Posterior vena cava (tissue), 2 donors: ENCODE data around the gene ASPA. TPM values are rescaled to one million over a fixed set of nuclear protein-coding genes. Genes with fewer than 3 reads are reported as not detected.
"Not testable (repeated sequence)": the region's sequence is repeated elsewhere in the genome, so short reads cannot be mapped to it uniquely, and the experiment has no call there.

Source experiments
- DNase-seq: peaks from one replicate; pipeline ENCODE4 v3.0.0-alpha.2; 2020; ENCODE audit warnings: low spot score
- intact Hi-C, 2 donors: fragments of 100-400 bp; cut with DNase I; formaldehyde crosslinking; loops; one replicate each; pipeline versions ENCODE4 v1.14.1 to v1.14.2; 2022 to 2023
- long read RNA-seq, 2 donors: library from polyadenylated mRNA; unstranded; transcript quantifications; one replicate each; pipeline ENCODE4 v2.0.0, GENCODE V29; 2020 to 2021
- total RNA-seq, 2 donors: library from RNA; stranded (reverse); fragmentation: NEBNext Ultra II Directional; extraction: Animal tissue kit (Norgen Biotek cat#: 25700); gene quantifications; one replicate each; pipeline ENCODE4 v1.2.1, GENCODE V29; 2021
- donor health status: DM: yes; HTN: yes; CAD: no.
- donor health status: DM: yes; HTN: yes; CAD: no.

Gene ASPA
- total RNA-seq: 1 to 10 TPM; 7.8 to 9.7 TPM
- long read RNA-seq, donor 1, partial matches to known transcripts: 0 of 2 reads
- long read RNA-seq, donor 1, other reads (novel, unspliced or antisense): 2 of 2 reads
- long read RNA-seq, donor 2, full-length matches to known transcripts: 1 of 1 reads
- long read RNA-seq, donor 2, partial matches to known transcripts: 0 of 1 reads
- long read RNA-seq, donor 2, other reads (novel, unspliced or antisense): 0 of 1 reads

DNA sequence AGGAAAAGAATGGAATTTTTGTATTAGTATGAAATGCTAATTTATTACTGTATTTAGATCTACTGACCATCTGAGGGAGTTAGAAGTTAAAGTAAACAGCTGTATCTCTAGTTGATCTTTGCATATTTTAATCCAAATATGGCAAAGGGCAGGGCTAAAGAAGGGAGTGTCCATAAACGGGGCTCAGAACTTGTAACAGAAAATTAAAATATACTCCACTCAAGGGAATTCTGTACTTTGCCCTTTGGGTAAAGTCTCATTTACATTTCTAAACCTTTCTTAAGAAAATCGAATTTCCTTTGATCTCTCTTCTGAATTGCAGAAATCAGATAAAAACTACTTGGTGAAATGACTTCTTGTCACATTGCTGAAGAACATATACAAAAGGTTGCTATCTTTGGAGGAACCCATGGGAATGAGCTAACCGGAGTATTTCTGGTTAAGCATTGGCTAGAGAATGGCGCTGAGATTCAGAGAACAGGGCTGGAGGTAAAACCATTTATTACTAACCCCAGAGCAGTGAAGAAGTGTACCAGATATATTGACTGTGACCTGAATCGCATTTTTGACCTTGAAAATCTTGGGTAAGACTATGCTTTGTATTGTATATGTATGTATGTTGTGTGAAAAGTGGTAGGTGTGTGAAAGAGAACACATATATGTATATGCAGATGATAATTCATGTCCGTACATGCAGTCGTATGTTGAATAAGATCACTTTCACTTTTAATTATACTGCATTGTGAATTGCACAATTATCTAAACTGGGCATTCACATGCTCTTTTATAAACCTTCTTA lies at the start of gene ASPA:
TSS of gene ASPA (plus strand) at position 186 of the 799 bp plus-strand sequence. CDS start at position 349, 163 bp downstream.
- DNase-seq: no peak
- intact Hi-C loops: no loop called here

DNA sequence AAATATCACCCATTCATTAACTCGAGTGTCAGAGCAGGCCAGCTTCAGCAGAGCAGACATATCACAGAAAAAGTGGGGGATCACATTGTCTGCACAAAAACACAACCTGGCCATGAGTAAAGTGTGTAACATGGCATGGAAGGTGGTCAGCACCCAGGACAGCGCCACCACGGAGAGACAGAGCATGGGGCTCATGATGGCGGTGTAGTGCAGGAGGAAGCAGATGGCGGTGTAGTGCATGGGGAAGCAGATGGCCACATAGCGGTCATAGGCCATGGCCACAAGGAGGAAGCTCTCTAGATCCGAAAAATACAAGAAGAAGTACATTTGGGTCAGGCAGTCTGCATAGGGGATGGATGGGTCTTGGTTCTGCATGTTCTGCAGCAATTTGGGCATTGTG lies 42.6 kb upstream of the ASPA start:
- DNase-seq, intact Hi-C loops: not testable (repeated sequence)

DNA sequence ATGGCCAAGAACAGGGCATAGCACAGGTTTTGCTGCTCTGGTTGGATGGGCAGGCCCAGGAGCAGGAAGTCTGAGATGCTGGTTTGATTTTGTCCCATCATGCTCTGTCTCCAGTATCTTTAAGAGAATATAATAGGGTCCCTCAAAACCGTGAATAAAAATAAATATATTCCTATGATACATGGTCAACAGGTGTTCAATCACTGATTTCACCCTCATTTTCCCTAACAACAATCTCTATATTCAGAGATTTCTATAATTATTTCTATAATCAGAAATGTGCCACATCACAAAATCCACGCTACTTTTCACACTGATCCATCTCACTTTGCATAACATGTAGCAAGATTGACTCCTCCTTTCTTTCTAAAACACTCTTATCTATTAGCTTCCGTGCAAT lies 42.1 kb upstream of the ASPA start, which contains the start of gene OR1E2:
TSS of gene OR1E2 (minus strand) at position 101 of the 400 bp plus-strand sequence. CDS start at position 101, 0 bp downstream.
- no peak for DNase-seq
- intact Hi-C loops: no loop called here

DNA sequence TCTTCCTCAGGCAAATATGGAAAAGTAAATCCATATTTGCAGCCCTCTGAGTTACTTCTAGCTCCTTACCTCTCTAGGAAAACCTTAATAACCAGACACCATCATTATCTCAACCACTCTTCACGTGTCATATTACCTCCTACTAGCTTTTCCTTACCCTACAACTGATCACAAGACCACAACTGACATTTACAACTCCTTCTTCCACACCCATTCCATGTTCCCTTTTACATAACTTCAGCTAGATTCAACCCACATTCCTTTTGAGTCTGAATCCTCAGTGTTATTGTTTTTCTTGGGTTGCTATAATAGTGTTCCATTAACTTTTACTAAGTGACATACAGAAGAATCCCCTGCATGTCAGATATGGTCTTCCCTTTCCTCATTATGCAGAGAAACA lies 37.4 kb upstream of the ASPA start:
- intact Hi-C loops: no loop called here
- no peak for DNase-seq

DNA sequence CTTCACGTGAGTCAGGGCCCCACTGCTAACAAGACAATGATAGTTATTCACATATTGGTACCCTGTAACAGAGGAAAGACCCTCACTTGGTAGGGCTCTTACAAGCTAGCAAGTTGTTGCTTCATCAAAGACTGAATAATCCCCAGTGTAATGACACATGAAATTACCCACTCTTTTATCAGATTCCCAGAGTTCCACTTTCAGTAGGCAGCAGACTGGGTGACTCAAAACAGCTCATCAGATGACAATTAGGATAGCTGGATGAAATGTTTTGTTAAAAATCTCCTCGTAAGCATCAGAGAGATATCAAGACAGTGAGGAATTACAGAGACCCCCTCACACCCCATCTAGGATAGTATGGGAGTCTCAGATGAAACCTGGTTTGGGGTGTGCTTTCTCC lies 35.3 kb upstream of the ASPA start:
- intact Hi-C loops: no loop called here
- DNase-seq: no peak

DNA sequence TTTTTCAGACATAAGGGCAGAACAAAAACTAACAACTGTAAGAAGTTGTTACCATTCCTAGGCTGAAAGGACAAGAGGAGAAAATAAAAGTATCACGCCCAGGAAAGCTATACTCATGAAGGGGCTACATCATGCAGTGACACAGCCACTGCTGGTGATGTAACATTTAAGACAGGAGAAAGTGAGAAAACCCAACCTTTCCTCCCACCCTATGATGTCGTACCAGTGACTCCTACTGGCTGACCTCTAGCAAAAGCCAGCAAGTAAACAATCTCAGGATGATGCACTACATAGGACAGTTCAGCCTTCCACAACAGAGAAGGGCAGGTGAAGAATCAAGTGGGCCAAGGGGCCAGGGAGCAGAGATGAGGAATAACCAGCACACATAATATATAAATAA lies 28.2 kb upstream of the ASPA start:
- intact Hi-C loops: no loop called here
- DNase-seq: no peak

DNA sequence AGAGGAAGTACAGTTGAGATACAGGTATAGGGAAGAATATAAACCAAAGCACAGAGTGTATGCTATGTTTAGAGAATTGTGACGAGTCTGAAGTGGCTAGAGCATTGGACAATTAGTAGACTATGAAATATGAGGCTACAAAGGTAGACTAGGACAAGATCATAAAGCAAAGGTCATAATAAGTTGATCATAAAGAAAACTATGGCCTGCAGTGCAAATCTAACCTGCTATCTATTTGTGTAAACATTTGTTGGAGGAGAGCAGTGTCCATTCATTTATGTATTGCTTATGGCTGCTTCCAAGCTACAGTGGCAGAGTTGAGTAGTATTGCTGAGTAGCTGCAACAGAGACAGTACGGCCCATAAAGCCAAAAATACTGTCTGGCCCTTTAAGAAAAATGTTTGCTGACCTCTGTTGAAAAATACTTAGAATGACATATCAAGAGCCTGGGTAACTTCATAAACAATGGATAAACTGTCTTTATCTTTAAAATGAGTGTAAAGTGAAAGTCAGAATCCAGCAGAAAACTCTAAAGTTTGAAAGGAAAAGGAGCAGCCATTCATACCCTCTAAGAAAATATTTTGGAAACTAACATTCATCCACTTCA lies 27.6 kb upstream of the ASPA start:
- DNase-seq: no peak
- intact Hi-C loops: no loop called here

DNA sequence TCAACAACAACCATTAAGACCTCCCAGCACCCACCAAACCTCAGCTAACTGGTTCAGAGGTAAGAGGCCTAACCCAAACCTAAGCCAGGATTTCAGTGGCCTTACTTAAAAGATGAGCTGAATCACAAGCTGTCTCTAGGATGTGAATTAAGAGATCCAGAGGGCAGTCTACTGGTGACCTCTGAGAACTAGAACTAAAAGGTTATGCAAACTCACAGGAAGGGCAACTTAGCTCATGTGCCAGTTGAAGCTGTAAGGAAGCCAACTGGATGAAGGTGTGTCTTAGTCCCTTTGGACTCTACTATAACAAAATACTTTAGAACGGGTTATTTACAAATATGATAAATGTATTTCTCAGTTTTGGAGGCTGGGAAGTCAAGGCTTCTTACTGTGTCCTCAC lies 9.4 kb upstream of the ASPA start:
- not testable (repeated sequence) for DNase-seq

DNA sequence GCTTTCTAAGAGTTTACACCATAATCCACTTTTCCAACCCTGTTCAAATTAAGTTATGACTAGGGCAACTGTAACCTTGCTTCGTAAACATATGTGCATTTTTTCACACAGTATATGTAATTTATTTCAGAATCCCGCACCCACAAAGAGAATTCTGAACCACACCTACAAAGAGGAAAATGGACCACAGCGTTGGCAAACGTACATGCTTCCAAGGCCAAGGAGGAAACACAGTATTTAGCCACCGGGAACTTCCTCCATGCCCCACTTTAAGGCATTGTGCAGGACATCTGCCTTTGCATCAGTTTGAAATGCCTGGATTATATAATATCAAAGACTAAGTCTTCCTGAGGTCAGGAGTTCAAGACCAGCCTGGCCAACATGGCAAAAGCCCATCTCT lies 6.3 kb upstream of the ASPA start:
- intact Hi-C loops: no loop called here
- no peak for DNase-seq

More for the DNA sequence above, 9.4 kb upstream of the ASPA start:
- intact Hi-C loops: not testable (repeated sequence)

DNA sequence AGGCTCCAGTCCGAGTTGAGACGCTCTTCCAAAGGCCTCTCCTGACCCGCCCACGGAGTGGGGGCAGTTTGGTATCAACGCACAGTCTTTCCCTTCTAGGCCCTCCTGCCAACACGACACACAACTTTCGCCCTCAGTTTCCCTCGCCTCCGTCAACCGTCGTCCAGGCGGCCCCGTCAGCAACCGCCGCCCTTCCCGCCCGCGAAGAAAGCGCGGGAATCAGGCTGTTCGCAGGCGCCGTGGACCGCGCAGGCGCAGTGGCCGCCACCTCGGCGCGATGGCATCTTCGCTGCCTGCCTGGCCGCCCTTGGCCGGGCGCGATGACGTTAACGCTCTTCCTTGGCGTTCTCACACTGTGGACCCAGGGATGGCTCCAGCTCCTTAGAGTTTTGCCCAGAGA lies 4.2 kb upstream of the ASPA start, which contains the start of gene SPATA22:
TSS of gene SPATA22 (minus strand) at position 221 of the 400 bp plus-strand sequence. CDS start 2,494 bp downstream, outside the sequence.
- DNase-seq: no peak
- intact Hi-C loops: no loop called here

DNA sequence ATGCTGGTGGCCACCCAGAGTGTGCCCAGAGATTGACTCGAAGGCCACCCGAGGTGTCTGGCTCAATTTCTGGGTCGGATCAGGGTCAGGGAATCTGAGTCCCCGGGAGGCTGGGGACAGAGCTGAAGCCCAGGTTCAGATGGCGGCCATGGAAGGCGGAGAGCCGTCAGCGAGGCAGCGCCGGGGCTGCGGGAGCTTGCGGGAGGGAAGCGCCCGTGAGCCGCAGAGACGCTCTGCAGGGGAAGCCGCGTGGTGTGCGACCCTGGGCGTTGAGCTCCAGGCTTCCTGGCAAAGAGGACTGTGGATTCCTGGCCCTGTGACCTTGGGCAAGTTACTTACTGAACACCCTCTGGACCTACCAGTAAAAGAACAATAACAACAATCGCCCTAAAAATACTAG lies 3.7 kb upstream of the ASPA start:
- no peak for DNase-seq
- intact Hi-C loops: no loop called here

DNA sequence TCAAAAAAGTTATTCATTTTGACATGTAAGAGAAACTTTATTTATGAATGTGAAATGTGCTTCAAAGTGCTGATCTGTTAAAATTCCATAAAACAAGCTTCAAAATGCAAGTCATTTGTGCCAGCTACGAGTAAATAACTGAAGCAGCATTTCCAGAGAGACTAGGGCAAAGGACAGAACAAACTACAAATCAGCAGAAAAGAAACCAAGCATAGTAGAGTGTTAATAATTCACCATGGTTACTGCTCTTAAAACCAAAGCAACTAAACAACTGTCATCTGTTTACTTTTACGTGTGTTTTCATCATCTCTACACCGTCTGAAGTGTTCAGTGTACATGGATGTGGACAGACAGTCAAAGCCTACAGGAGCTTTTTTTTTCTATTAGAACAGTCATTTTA lies 1.6 kb upstream of the ASPA start:
- no peak for DNase-seq
- intact Hi-C loops: no loop called here

DNA sequence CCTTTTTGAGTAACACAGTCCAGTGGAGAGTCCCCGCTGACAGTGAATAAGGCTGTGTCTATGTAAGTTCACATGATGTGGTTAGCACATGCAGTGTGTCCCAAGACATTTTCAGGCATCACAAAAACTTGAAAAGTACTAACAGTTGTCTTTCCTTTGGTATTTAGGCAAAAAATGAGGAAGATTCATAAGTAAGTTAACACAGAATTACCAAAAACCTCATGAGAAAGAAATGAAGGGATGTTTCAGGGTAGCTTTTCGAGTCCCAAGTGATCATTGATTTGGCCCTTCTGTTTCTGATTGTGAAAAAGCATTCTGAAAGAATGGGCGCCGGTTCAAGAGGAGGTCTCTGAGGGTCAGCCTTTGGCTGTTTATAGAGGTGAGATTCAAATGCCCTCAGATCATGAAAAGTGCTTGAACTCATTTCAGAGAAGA lies 529 bp upstream of the ASPA start:
- intact Hi-C loops: no loop called here
- DNase-seq: no peak

DNA sequence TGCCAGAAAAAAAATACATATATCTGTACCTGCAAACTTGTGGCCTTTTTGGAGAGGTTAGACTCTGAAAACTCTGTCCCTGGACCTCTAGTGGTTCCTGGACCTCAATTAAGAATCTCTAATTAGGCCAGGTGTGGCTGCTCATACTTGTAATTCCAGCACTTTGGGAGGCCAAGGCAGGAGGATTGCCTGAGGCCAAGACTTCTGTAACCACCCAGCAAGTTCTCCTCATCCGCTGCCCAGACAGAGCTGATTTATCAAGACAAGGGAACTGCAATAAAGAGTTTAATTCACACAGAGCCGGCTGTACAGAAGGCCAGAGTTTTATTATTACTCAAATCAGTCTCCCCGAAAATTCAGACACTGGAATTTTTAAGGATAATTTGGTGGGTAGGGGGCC lies 4.2 kb downstream of the ASPA start:
- intact Hi-C loops: no loop called here
- DNase-seq: no peak

DNA sequence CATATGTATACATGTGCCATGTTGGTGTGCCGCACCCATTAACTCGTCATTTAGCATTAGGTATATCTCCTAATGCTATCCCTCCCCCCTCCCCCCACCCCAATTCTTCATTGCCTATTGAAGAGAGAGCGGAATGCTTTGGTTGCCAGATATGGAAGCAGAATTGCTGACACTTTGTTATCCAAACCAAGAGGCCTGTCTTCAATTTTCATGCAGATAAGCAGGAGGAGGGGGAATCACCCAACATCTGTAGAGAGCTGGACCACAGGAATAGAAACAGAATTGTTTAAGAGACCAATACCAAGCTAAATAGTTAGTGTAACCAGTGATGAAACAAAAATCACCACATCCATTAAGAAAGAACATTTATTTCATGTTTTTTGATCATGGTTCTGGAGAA lies 7.1 kb downstream of the ASPA start:
- no peak for DNase-seq
- intact Hi-C loops: no loop called here

DNA sequence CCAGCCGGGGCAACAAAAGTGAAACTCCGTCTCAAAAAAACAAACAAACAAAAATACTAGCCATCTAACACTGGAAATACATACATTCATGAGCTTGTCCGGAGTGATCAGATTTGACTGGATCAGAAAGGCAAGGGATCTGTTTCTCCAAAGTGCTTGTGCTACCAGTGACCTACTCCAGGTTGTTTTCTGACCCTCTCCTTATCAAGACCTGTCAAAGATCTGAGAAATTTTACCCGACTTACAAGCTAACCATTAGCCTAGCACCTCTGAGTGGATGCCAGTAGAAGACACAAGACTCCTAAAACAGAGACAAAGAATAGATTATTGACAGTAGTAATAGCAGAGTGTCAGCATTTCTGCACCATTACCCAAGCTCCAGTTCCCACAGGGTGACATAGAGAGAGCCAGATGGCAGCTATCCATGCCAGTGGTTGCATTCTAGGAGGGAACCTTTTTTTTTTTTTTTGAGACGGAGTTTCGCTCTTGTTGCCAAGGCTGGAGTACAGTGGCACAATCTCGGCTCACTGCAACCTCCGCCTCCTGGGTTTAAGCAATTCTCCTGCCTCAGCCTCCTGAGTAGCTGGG lies 9.8 kb downstream of the ASPA start:
- intact Hi-C loops: no loop called here
- no peak for DNase-seq

DNA sequence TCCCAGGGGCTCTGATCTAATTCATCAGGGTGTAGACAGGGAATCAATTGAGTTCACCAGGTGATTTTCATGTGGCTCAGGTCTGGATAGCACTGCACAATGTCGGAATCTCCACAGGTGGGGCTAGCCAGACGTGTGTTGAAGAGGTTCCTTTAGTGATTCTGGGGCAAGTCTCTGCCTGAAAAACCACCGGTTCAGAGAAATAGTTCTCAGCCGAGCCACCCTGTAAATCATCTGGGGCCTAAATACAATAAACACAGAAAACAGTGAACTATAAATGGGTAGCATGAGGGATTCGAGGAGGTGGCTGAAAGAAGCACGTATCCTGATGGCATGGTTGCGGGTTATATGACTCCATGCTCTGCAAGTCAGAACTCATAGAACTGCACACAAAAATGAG lies 21.3 kb downstream of the ASPA start:
- no peak for DNase-seq
- intact Hi-C loops: no loop called here

DNA sequence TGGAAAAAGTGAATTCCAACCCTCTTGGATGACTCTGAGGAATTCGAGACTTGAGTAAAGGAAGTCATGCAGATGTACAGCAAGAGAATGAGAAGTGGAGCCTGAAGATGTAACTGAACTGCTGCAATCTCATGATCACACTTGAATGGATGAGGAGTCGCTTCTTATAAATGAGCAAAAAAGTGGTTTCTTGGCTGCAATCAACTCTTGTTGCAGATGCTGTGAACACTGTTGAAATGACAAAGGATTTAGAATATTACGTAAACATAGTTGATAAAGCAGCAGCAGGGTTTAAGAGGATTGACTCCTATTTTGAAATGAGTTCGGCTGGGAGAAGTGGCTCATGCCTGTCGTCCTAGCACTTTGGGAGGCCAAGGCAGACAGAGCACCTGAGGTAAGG lies 25.5 kb downstream of the ASPA start:
- intact Hi-C loops: no loop called here
- no peak for DNase-seq

DNA sequence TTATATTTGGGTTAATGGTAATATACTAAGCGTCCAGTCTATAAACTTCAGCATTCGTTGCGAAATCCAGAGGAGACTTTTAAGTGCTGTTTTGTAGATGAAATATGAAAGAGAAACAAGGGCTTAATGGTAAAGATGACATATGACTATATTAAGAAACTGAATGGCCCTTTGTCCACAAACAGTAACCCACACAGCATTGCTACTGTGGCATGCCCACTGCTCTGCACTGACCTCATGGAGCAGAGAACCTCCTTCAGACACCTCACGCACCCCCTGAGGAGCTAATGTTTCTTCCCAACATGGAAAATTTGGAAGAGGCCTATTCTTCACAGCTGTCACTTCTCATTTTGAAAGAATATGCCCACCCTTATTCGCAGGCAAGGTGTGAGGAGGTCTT lies 26.7 kb downstream of the ASPA start:
- intact Hi-C loops: no loop called here
- no peak for DNase-seq

DNA sequence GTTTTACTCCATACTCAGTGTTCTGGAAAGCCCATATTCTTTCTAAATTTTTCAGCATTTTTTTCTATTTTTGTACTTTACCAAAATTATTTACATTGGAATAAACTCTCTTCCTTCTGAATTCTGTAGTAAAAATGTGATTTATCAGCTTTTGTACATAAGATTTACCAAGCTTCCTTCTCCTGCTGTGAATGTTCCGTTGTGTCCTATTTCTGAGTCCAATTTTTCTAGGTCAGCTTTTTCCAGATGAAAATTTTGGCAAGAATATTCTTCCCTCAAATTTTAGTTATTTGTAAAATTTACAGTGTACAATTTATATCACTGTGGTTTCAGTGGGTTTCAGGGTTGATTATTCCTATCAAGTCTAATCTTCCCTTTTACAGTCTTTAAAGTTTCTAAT lies 27.5 kb downstream of the ASPA start:
- intact Hi-C loops: no loop called here
- no peak for DNase-seq
